Kidney (tissue), 14 donors: ENCODE data around the gene KRT78. TPM values are rescaled to one million over a fixed set of nuclear protein-coding genes. Genes with fewer than 3 reads are reported as not detected.

Experiments
- DNase-seq, 5 donors: peaks; one replicate each; pipeline ENCODE4 v3.0.0-alpha.2; 2013 to 2020
- FAIRE-seq: peaks from 2 replicates; lab custom pipeline; 2012; peaks lifted over from hg19 to GRCh38; lab: Jason Lieb, UNC
- H3K27ac ChIP-seq, 2 donors: one replicate each; pipeline ENCODE4 v1.7.0; 2013; ENCODE audit warnings: low read depth in 2 of 2, low read length in 2 of 2, inconsistent platforms in 1 of 2
- H3K27me3 ChIP-seq: one replicate; pipeline ENCODE4 v1.7.1; 2013; ENCODE audit warnings: low read length, inconsistent platforms; ENCODE audit not compliant: control insufficient read depth, insufficient read depth
- H3K36me3 ChIP-seq, 3 donors: one replicate each; pipeline versions ENCODE4 v1.7.0 to v1.7.1; 2013; ENCODE audit warnings: low read length in 3 of 3, control low read depth in 1 of 3, inconsistent platforms in 1 of 3; ENCODE audit not compliant: insufficient read depth in 3 of 3, control insufficient read depth in 2 of 3
- H3K4me1 ChIP-seq, 3 donors: one replicate each; pipeline versions ENCODE4 v1.7.0 to v1.7.1; 2013; ENCODE audit warnings: low read length in 3 of 3, inconsistent platforms in 1 of 3, low read depth in 1 of 3; ENCODE audit not compliant: control insufficient read depth in 2 of 3, insufficient read depth in 2 of 3
- H3K4me3 ChIP-seq, 3 donors: one replicate each; pipeline versions ENCODE4 v1.7.0 to v1.8.1; 2013; ENCODE audit warnings: low read length in 3 of 3, control low read depth in 1 of 3, inconsistent platforms in 1 of 3
- H3K9ac ChIP-seq, 3 donors: one replicate each; pipeline versions ENCODE4 v1.7.0 to v1.7.1; 2013; ENCODE audit warnings: low read length in 3 of 3, control low read depth in 1 of 3, inconsistent platforms in 1 of 3
- H3K9me3 ChIP-seq, 3 donors: one replicate each; pipeline versions ENCODE4 v1.7.0 to v1.7.1; 2013; ENCODE audit warnings: low read length in 3 of 3, control low read depth in 1 of 3, inconsistent platforms in 1 of 3; ENCODE audit not compliant: control insufficient read depth in 2 of 3, insufficient read depth in 1 of 3
- CTCF ChIP-seq: IDR thresholded peaks from 3 replicates; pipeline ENCODE4 v1.5.1; 2012; ENCODE audit warnings: mild to moderate bottlenecking, moderate library complexity, borderline replicate concordance; ENCODE audit not compliant: insufficient read depth; ENCODE audit errors: extremely low read depth
- intact Hi-C: fragments of 100-400 bp; cut with DNase I; formaldehyde crosslinking; loops from one replicate; pipeline ENCODE4 v1.11.1; 2022
- polyA plus RNA-seq: library from polyadenylated mRNA; stranded (reverse); fragments of 350-450 nt; fragmentation: Illumina TruSeq; extraction: RNeasy Lipid Tissue Mini Kit (QIAGEN cat#74804); gene quantifications from one replicate; pipeline ENCODE4 v1.2.3, GENCODE V29; 2014; ENCODE audit warnings: low read depth, low replicate concordance; ENCODE audit not compliant: insufficient read depth
- total RNA-seq: library from RNA; stranded (reverse); fragmentation: NEBNext Ultra II Directional; extraction: Animal tissue kit (Norgen Biotek cat#: 25700); gene quantifications from one replicate; pipeline ENCODE4 v1.2.1, GENCODE V29; 2021
- donor health status: control.
- donor health status: control.
- donor health status: control.
- donor health status: control.
- donor health status: control.
- donor health status: DM: yes; HTN: yes; CAD: no.
- donor health status: Normal renal cell carcinoma (clear cell type).

The KRT78 gene
- total and polyA plus RNA-seq, 2 donors from 2014 or later, result not detected

DNA sequence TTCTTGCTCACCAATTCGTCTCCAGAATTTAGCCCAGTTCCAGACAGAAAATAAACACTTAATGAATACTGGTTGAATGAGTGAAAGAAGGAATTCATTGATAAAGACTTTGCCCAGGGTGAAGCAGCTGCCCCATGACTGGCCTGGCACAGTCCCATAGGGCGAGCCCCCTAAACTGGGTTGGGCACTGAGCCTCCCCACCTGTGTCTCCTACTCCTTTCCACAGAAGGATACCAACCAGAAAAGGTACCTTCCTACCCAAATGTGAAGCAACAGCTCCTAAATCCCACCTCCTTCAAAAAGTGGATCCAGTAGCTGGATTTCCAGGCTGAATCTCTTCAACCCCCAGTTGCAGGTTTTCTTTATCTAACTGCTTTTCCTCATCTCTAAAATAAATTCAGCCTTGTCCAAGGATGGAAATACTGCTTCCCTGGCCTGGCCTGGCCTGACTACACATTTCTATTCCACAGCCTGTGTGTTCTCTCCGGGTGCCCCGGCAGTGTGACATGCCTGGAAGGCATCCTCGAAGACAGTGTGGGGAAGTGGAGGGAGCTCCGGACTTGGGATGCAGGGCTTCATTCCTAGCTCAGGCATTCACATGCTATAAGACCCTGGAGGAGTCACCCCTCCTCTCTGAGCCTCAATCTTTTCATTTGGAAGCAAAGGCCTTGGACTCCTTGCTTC lies 60.5 kb downstream of the KRT78 start:
- no peaks in the 10 kb centered on the region for H3K9me3 ChIP-seq
- H3K9ac ChIP-seq, result no peak overlapping the region
- no peaks in the 10 kb centered on the region for H3K27me3 ChIP-seq
- H3K27ac ChIP-seq, result no peak overlapping the region
- no peaks in the 10 kb centered on the region for H3K36me3 ChIP-seq
- TF ChIP-seq CTCF, result no peak
- intact Hi-C loops, result no loop called here
- peaks cover 0 to 2% (median 0%) of the 10 kb centered on the region in 3 donors for H3K4me1 ChIP-seq
- no peak overlapping the region for H3K4me3 ChIP-seq
- DNase-seq, result no peak
- FAIRE-seq, result no peak

Other genes starting within 250 kb of the KRT78 start
- not detected for gene KRT72, start 247.5 kb downstream of the KRT78 start, total RNA-seq
- not detected for gene KRT72, start 247.5 kb downstream of the KRT78 start, polyA plus RNA-seq
- gene KRT73, start 230.4 kb downstream of the KRT78 start, total RNA-seq, result not detected
- gene KRT73, start 230.4 kb downstream of the KRT78 start, polyA plus RNA-seq, result not detected
- not detected for gene KRT2, start 196.8 kb downstream of the KRT78 start, total RNA-seq
- gene KRT2, start 196.8 kb downstream of the KRT78 start, polyA plus RNA-seq, result not detected
- not detected for gene KRT1, start 168.6 kb downstream of the KRT78 start, total RNA-seq
- not detected for gene KRT1, start 168.6 kb downstream of the KRT78 start, polyA plus RNA-seq
- gene KRT77, start 145.5 kb downstream of the KRT78 start, total RNA-seq, result not detected
- not detected for gene KRT77, start 145.5 kb downstream of the KRT78 start, polyA plus RNA-seq
- gene KRT76, start 71.6 kb downstream of the KRT78 start, total RNA-seq, result not detected
- gene KRT76, start 71.6 kb downstream of the KRT78 start, polyA plus RNA-seq, result not detected
- gene KRT3, start 52.9 kb downstream of the KRT78 start, total RNA-seq, result not detected
- gene KRT3, start 52.9 kb downstream of the KRT78 start, polyA plus RNA-seq, result not detected
- gene KRT4, start 34.9 kb downstream of the KRT78 start, total RNA-seq, result not detected
- 0.15 TPM for gene KRT4, start 34.9 kb downstream of the KRT78 start, polyA plus RNA-seq
- gene KRT79, start 14.7 kb downstream of the KRT78 start, total RNA-seq, result not detected
- gene KRT79, start 14.7 kb downstream of the KRT78 start, polyA plus RNA-seq, result not detected
- 546 TPM for gene KRT8, start 56.1 kb upstream of the KRT78 start, total RNA-seq
- gene KRT8, start 56.1 kb upstream of the KRT78 start, polyA plus RNA-seq, result 333 TPM
- gene KRT18, start 100.1 kb upstream of the KRT78 start, total RNA-seq, result 386 TPM
- gene KRT18, start 100.1 kb upstream of the KRT78 start, polyA plus RNA-seq, result 245 TPM
- gene EIF4B, start 157.5 kb upstream of the KRT78 start, total RNA-seq, result 417 TPM
- 114 TPM for gene EIF4B, start 157.5 kb upstream of the KRT78 start, polyA plus RNA-seq
- 179 TPM for gene TNS2, start 201.1 kb upstream of the KRT78 start, total RNA-seq
- 90.1 TPM for gene TNS2, start 201.1 kb upstream of the KRT78 start, polyA plus RNA-seq
- gene SPRYD3, start 230.4 kb upstream of the KRT78 start, total RNA-seq, result 72.3 TPM
- gene SPRYD3, start 230.4 kb upstream of the KRT78 start, polyA plus RNA-seq, result 40.0 TPM
- 203 TPM for gene IGFBP6, start 248.7 kb upstream of the KRT78 start, total RNA-seq
- gene IGFBP6, start 248.7 kb upstream of the KRT78 start, polyA plus RNA-seq, result 57.3 TPM